Body of pancreas (tissue), 4 donors: ENCODE data around the gene C6orf52. TPM values are rescaled to one million over a fixed set of nuclear protein-coding genes. Genes with fewer than 3 reads are reported as not detected.
"Not testable (repeated sequence)": the region's sequence is repeated elsewhere in the genome, so short reads cannot be mapped to it uniquely, and the experiment has no call there.

Source experiments
- ATAC-seq: fragments of 150-250 bp; one replicate; pipeline ENCODE4 v1.9.1; 2016
- DNase-seq, 4 donors: peaks; one replicate each; pipeline ENCODE4 v3.0.0-alpha.2; 2019
- H3K27ac ChIP-seq, 4 donors: fragments of 200-600 bp; sonication (generic); 1 replicate in 3 of 4; 2 replicates in 1 of 4; pipeline versions ENCODE4 v1.5.1 to v1.6.1; 2016 to 2019; ENCODE audit warnings: mild to moderate bottlenecking in 1 of 4, mixed read lengths in 1 of 4, moderate library complexity in 1 of 4
- H3K27me3 ChIP-seq, 2 donors: fragments of 200-600 bp; sonication (generic); one replicate each; pipeline ENCODE4 v1.6.0; 2016; ENCODE audit warnings: mild to moderate bottlenecking in 1 of 2
- H3K36me3 ChIP-seq, 2 donors: fragments of 200-600 bp; sonication (generic); replicated peaks in 1 of 2; 2 replicates each; pipeline ENCODE4 v1.5.1; 2016; ENCODE audit warnings: low read depth in 2 of 2; ENCODE audit not compliant: insufficient read depth in 1 of 2
- H3K4me1 ChIP-seq: fragments of 200-600 bp; sonication (generic); one replicate; pipeline ENCODE4 v1.6.0; 2016
- H3K4me3 ChIP-seq, 2 donors: fragments of 200-600 bp; sonication (generic); 1 replicate in 1 of 2; 2 replicates in 1 of 2; pipeline ENCODE4 v1.5.1; 2016 to 2019
- H3K9me3 ChIP-seq, 3 donors: fragments of 200-600 bp; sonication (generic); 1 replicate in 2 of 3; 2 replicates in 1 of 3; pipeline ENCODE4 v1.5.1; 2016
- POLR2A ChIP-seq, 3 donors: fragments of 450-650 bp; IDR thresholded peaks; one replicate each; pipeline ENCODE4 v1.6.1; 2016; ENCODE audit warnings: antibody characterized with exemption in 3 of 3, mild to moderate bottlenecking in 2 of 3
- WGBS, 2 donors: methylation state at CpG; one replicate each; pipeline ENCODE4 v1.1.5; 2017; 5-methylcytosine and 5-hydroxymethylcytosine counted together
- intact Hi-C: fragments of 100-400 bp; cut with DNase I; formaldehyde crosslinking; loops from one replicate; pipeline ENCODE4 v1.15.1; 2023
- total RNA-seq, 2 donors: library from RNA; depleted of rRNA; stranded (reverse); fragments of >200 nt; gene quantifications; one replicate each; pipeline ENCODE4 v1.1.0, GENCODE V29; 2016
- TF ChIP-seq, protein P1 (sequence below), 7 experiments: fragments of 450-650 bp in 4 of 7; fragments of 200-600 bp in 3 of 7; sonication (generic) in 3 of 7; IDR thresholded peaks; one replicate each; pipeline ENCODE4 v1.5.1; 2016 to 2019; ENCODE audit warnings: antibody characterized with exemption in 7 of 7

C6orf52 gene
- total RNA-seq, 2 donors from 2014 or later = not detected

- H3K36me3 ChIP-seq = no peaks in the 10 kb centered on the region
- no peaks in the 10 kb centered on the region for H3K9me3 ChIP-seq
- ATAC-seq (no peak), DNase-seq (no peak)
- 81 to 82% methylated on average over 11 of the region's 11 CpGs for WGBS, 2 donors
- peak overlapping the region; percentile 75 to 85 (median 80) for H3K27ac ChIP-seq
- intact Hi-C loops = no loop called here
- peaks cover 23% of the 10 kb centered on the region for H3K4me1 ChIP-seq
- H3K27me3 ChIP-seq = no peaks in the 10 kb centered on the region
- H3K4me3 ChIP-seq = no peak overlapping the region
- no peak for TF ChIP-seq POLR2A (IDR thresholded peaks at IDR 0.05)
- TF ChIP-seq, protein P1, sequence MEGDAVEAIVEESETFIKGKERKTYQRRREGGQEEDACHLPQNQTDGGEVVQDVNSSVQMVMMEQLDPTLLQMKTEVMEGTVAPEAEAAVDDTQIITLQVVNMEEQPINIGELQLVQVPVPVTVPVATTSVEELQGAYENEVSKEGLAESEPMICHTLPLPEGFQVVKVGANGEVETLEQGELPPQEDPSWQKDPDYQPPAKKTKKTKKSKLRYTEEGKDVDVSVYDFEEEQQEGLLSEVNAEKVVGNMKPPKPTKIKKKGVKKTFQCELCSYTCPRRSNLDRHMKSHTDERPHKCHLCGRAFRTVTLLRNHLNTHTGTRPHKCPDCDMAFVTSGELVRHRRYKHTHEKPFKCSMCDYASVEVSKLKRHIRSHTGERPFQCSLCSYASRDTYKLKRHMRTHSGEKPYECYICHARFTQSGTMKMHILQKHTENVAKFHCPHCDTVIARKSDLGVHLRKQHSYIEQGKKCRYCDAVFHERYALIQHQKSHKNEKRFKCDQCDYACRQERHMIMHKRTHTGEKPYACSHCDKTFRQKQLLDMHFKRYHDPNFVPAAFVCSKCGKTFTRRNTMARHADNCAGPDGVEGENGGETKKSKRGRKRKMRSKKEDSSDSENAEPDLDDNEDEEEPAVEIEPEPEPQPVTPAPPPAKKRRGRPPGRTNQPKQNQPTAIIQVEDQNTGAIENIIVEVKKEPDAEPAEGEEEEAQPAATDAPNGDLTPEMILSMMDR (IDR thresholded peaks at IDR 0.05) = no peak
Measured at GRCh38 chr6:10721850-10722569, 27.6 kb upstream of the C6orf52 start.

- intact Hi-C loops, H3K9me3 ChIP-seq, ATAC-seq, H3K36me3 ChIP-seq, H3K27me3 ChIP-seq: not testable (repeated sequence)
- WGBS, 2 donors = 67 to 69% methylated on average over 14 to 17 of the region's 17 CpGs
- H3K4me1 ChIP-seq = peaks cover 23% of the 10 kb centered on the region
- H3K27ac ChIP-seq = peak overlapping the region; percentile 53 to 77 (median 62)
- DNase-seq = peak; percentile 16 to 27 (median 17)
- peak overlapping the region in 1 of 2 donors; percentile 21 for H3K4me3 ChIP-seq
Measured at GRCh38 chr6:10720960-10721849, 26.8 kb upstream of the C6orf52 start.

DNA sequence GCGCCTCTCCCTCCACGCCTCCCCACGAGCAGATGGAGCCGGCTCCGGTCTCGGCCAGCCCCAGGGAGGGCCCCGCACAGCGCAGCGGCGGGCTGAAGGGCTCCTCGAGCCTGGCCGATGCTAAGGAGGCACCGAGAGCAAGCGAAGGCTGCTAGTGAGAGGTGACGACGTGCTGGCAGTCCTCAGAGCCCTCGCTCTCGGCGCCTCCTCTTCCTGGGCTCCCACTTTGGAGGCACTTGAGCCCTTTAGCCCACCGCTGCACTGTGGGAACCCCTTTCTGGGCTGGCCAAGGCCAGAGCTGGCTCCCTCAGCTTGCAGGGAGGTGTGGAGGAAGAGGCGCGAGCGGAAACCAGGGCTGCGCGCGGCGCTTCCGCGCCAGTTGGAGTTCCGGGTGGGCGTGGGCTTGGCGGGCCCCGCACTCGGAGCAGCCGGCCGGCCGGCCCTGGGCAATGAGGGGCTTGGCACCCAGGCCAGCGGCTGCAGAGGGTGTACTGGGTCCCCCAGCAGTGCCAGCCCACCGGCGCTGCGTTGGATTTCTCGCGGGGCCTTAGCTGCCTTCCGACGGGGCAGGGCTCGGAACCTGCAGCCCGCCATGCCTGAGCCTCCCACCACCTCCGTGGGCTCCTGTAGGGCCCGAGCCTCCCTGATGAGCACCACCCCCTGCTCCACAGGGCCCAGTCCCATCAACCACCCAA, 26.0 kb upstream of the C6orf52 start:
- 31 to 83% methylated on average over 6 to 48 of the region's 49 CpGs for WGBS, 2 donors
- DNase-seq (peak; percentile 26 to 49 (median 34)), ATAC-seq (no peak)
- TF ChIP-seq, protein P1 (IDR thresholded peaks at IDR 0.05) = no peak
- TF ChIP-seq POLR2A (IDR thresholded peaks at IDR 0.05) = peak in 2 of 3 donors; percentile 57 to 58
- H3K27me3 ChIP-seq = no peaks in the 10 kb centered on the region
- peak overlapping the region in 3 of 4 donors; percentile 54 to 77 (median 70) for H3K27ac ChIP-seq
- H3K9me3 ChIP-seq = no peaks in the 10 kb centered on the region
- H3K4me1 ChIP-seq = peaks cover 23% of the 10 kb centered on the region
- H3K4me3 ChIP-seq = peak overlapping the region in 1 of 2 donors; percentile 21
- no peaks in the 10 kb centered on the region for H3K36me3 ChIP-seq
- intact Hi-C loops = no loop called here

GRCh38 chr6:10719964-10720264, 25.5 kb upstream of the C6orf52 start:
- intact Hi-C loops = no loop called here
- H3K4me3 ChIP-seq = peak overlapping the region in 1 of 2 donors; percentile 21
- DNase-seq (no peak), ATAC-seq (no peak)
- H3K9me3 ChIP-seq = no peaks in the 10 kb centered on the region
- H3K27ac ChIP-seq = peak overlapping the region in 3 of 4 donors; percentile 54 to 77 (median 70)
- H3K4me1 ChIP-seq = peaks cover 20% of the 10 kb centered on the region
- TF ChIP-seq, protein P1 (IDR thresholded peaks at IDR 0.05) = no peak
- TF ChIP-seq POLR2A (IDR thresholded peaks at IDR 0.05) = no peak
- WGBS, 2 donors = 31 to 42% methylated on average over 3 to 18 of the region's 21 CpGs
- no peaks in the 10 kb centered on the region for H3K36me3 ChIP-seq
- H3K27me3 ChIP-seq = no peaks in the 10 kb centered on the region
